Activated effector memory CD4-positive, alpha-beta T cell treated with anti-CD3 and anti-CD28 coated beads, Interleukin-2, amount 50 U/mL, for 16 hours (primary cell): ENCODE data around the gene LMAN1L.
"Not testable (repeated sequence)": the region's sequence is repeated elsewhere in the genome, so short reads cannot be mapped to it uniquely, and the experiment has no call there.

ENCODE experiments used
- DNase-seq: peaks from one replicate; pipeline ENCODE4 v3.0.0-alpha.2; 2020

LMAN1L gene

GRCh38 chr15:74782259-74783071, 30.2 kb upstream of the LMAN1L start:
- DNase-seq, result peak; percentile 87

GRCh38 chr15:74783072-74783807, 29.4 kb upstream of the LMAN1L start:
- DNase-seq, result peak; percentile 75

GRCh38 chr15:74783808-74784175, 28.8 kb upstream of the LMAN1L start:
- no peak for DNase-seq

- peak; percentile 69 for DNase-seq
These were observed 28.0 kb upstream of the LMAN1L start for GRCh38 chr15:74784426-74785193.

GRCh38 chr15:74785194-74786032, 27.2 kb upstream of the LMAN1L start:
- DNase-seq, result peak; percentile 73

GRCh38 chr15:74786081-74786480, 26.6 kb upstream of the LMAN1L start:
- DNase-seq, result not testable (repeated sequence)

- DNase-seq, result no peak
These were observed 26.0 kb upstream of the LMAN1L start for GRCh38 chr15:74786551-74787165.

GRCh38 chr15:74787251-74788041, 25.2 kb upstream of the LMAN1L start:
- peak; percentile 95 for DNase-seq

- no peak for DNase-seq
These were observed 24.5 kb upstream of the LMAN1L start for GRCh38 chr15:74788042-74788682.

GRCh38 chr15:74788683-74789151, 23.9 kb upstream of the LMAN1L start:
- peak; percentile 83 for DNase-seq

- peak; percentile 76 for DNase-seq
These were observed 23.4 kb upstream of the LMAN1L start for GRCh38 chr15:74789171-74789631.

- DNase-seq, result no peak
These were observed 22.9 kb upstream of the LMAN1L start for GRCh38 chr15:74789741-74790079.

- peak; percentile 75 for DNase-seq
These were observed 22.3 kb upstream of the LMAN1L start for GRCh38 chr15:74790080-74790916.

- no peak for DNase-seq
These were observed 21.6 kb upstream of the LMAN1L start for GRCh38 chr15:74791007-74791406.

- no peak for DNase-seq
These were observed 21.0 kb upstream of the LMAN1L start for GRCh38 chr15:74791667-74792066.

- DNase-seq, result peak; percentile 74
These were observed 20.2 kb upstream of the LMAN1L start for GRCh38 chr15:74792227-74793016.

- DNase-seq, result peak; percentile 91
These were observed 19.3 kb upstream of the LMAN1L start for GRCh38 chr15:74793135-74794028.
